IPS-NIHi11 (cell line): ENCODE measurements around the gene MRTFA.

Experiments used
- DNase-seq: peaks from one replicate; pipeline ENCODE4 v3.0.0; 2012; ENCODE audit warnings: mixed read lengths, low spot score

The MRTFA gene

DNA sequence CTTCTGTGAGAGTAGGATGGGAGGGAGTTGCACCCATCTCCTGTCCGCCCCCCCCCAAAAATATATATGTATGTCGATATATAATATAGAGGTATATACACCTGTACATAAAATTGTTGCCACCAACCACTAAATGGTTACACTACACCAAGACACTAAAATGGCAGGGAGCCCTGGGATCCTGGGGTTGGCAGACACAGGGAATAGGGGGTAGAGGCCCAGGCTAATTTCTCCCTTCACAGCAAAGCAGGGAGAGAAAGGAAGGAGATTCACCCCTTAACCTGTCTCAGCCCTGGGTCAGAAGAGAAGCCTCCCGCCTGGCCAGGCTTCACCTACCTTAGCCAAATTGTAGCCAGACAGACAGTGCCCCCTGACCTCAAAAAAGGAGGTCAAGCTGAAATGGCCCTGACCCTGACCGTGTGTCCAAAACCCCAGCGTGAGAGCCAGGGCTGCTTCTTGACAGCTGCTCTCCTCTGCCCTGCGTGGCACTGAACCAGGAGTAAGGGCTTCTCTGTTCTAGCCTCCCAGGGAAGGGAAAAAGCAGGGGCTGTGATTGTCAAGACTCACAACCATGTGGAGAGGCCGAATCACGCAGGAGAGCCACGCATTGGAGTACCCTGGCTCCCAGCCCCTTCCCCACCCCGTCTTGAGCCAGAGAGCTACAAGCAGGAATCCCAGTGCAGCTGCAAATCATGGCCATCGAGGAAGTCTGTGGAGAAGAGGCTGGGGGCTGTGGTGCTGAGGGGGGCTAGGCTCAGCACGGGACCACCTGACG, 225.6 kb downstream of the MRTFA start:
- no peak for DNase-seq

DNA sequence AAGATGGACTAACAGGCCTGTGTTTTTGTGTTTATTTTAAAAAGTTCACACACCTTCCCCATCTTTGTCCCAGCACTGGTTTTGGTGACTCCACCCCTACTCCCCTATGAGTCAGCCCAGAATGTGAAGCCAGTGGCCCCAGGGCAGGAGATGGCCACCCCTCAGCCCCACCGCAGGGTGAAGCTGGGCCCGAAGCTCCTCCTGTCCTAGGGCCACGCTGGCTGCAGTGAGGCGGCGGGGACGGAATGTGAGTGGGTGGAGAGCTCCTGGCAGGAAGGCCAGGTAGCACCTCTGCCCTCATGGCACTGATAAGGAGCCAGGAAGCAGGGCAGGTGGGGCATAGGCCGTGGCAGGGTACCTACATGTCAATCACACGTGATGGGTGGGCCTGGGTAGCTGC, 226.2 kb downstream of the MRTFA start:
- no peak for DNase-seq

DNA sequence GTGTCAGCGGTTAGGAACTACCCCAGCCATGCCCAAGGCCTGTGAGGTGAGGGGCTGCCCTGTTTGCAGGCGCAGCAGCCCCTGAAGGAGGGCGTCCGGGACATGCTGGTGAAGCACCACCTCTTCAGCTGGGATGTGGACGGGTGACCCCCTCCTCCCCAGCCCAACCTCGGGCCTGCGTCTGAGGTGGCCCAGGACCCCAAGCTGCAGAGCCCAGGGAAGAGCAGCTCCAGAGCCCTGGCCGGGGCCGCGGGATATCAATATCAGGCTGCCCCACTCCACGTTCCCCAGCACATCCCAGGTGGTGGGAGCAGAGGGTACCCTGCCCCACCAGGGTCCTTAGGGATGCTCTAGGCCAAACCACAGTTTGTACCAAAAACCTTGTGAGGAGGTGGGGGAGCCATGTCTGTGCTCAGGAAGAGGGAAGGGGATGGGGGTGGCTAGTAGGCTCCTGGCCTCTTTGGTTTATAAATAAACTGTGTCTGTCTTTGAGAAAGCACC, 226.9 kb downstream of the MRTFA start:
- DNase-seq = no peak

DNA sequence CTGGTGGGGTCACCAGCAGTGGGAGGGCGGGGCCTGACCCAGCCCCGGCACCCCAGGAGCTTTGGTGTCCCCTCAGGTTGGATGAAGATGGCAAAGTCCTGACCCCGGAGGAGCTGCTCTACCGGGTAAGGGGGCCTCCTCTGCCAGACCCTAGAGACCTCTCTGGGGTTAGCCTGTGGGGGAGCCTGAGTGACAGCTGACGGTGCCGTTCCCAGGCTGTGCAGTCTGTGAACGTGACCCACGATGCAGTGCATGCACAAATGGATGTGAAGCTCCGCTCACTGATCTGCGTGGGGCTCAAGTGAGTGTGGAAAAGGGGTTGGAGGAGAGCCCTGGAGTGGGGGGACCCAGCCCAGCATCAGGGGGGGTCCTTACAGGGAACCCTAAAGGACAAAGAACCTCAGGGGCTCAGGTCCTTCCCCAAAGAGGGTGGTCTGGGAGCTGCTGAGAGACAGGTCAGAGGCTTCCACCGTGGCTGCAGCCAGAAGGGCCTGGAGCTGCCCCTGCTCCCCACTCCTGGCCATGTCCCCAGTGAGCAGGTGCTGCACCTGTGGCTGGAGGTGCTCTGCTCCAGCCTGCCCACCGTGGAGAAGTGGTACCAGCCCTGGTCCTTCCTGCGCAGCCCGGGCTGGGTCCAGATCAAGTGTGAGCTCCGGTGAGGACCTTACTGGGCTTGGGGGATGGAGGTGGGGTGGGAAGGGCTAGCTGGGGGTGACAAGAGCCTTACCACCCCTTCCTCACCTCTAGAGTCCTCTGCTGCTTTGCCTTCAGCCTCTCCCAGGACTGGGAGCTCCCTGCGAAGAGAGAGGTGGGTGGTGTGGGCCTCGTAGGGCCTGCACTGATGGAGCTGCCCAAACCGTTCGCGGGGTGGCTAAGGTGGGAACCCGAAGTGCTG, 227.6 kb downstream of the MRTFA start:
- DNase-seq = no peak

DNA sequence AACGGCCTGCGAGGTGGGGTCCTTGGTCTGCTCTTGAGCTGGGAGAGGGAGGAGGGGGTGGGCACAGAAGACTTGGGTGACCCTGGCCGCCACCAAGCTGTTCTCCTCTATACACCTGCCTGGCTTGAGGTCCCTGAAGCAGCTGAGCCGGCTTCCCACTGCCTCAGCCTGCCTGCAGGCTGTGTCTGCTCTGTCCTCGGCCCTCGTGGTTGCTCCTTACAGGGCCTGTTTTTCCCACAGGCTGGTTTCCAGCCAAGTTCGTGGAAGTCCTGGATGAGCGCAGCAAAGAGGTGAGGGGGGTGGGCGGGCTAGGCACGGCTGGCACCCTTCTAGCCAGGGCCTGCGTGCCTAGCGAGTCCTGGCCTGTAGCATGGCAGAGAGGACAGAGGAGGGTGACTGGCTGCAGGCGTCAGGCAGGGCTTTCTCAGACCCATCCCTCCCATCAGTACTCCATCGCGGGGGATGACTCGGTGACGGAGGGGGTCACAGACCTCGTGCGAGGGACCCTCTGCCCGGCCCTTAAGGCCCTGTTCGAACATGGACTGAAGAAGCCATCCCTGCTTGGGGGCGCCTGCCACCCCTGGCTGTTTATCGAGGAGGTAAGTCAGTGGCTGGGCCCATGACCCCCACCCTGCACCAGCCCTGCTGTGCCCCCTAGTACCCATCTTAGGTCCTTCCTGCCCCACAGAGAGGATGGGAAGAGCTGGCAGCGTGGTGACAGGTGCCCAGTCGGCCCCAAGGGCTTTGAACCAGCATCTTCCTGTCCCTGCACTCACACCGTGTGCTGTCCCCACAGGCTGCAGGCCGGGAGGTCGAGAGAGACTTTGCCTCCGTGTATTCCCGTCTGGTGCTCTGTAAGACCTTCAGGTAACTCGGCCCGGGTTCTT, 228.4 kb downstream of the MRTFA start:
- DNase-seq = no peak

DNA sequence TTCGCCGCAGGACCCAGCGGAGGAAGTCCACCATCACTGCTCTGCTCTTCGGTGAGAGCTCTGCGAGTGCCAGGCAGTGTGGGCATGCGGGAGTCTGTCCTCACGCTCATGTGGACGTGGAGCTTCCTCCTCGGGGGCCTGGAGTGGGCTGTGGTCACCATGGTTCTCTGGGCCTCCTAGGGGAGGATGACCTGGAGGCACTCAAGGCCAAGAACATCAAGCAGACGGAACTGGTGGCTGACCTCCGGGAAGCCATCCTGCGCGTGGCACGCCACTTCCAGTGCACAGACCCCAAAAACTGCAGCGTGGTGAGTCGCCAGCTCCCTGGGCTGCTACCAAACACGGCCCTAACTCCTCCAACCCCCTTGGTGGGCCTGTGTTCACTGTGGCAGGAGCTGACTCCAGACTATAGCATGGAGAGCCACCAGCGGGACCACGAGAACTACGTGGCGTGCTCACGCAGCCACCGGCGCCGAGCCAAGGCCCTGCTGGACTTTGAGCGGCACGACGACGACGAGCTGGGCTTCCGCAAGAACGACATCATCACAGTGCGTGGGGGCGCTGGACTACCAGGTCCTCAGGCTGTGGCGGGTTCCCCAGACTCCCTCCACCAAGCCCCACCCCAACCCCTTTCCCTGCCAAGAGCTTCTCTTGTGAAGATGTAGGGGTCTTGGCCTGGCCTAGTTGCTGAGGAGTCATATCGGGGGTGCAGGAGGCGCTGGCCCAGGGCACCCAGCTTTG, 229.3 kb downstream of the MRTFA start:
- DNase-seq = no peak

DNA sequence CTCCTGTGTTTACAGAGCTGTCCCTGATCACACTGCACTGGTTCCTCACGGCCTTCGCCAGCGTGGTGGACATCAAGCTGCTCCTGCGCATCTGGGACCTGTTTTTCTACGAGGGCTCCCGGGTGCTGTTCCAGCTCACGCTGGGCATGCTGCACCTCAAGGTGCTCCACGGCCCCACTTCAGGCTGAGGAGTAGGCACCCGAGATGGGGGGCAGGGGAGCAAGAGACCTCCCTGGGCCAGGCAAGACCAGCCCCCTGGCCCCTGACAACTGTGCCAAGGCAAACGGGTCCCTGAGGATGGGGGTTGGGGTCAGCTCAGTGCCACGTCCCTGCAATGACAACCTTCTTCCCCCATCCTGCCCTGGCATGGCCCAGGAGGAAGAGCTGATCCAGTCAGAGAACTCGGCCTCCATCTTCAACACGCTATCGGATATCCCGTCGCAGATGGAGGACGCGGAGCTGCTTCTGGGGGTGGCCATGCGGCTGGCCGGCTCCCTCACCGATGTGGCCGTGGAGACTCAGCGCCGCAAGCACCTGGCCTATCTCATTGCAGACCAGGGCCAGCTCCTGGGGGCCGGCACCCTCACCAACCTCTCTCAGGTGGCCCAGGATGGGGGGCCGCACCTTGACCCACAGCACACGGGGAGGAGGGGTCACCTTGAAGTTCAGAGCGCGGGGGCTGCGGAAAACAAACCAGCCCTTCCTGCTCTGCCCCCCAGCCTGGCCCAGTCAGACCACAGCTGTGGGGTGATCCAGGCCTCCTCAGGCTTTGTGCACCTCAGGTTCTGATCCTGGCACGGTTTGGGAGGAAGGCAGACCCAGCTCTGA, 230.2 kb downstream of the MRTFA start:
- DNase-seq = no peak

DNA sequence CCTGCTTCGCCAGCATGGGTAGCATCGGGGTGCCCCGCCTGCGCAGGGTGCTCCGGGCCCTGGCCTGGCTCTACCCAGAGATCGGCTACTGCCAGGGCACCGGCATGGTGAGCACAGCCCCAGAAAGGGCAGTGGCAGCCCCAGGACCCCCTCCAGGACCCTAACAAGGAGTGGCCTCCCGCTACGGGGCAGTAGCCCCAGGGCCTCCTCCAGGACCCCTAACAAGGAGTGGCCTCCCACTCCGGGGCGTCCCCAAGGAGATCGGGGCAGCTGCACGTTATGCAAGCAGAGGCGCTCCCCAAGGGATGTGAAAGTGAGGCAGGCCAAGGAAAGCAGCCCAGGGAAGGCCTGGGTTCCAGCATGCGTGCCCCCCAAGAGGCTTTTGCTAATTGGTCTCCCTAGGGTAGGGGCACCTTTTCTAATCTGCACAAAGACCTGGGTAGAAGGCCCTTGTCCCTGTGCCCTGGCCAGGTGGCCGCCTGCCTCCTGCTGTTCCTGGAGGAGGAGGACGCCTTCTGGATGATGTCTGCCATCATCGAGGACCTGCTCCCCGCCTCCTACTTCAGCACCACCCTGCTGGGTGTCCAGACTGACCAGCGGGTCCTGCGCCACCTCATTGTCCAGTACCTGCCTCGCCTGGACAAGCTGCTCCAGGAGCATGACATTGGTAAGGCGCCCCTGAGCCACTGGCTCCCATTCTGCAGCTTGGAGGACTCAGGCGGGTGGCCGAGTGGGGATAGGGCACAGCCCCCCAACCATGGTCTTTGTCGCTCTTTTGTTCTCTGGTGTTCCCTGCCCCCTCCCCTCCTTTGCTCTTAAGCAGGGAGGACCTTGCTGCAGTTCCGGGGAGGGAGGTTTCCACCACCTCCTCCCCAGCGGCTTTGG, 231.1 kb downstream of the MRTFA start:
- DNase-seq = no peak

DNA sequence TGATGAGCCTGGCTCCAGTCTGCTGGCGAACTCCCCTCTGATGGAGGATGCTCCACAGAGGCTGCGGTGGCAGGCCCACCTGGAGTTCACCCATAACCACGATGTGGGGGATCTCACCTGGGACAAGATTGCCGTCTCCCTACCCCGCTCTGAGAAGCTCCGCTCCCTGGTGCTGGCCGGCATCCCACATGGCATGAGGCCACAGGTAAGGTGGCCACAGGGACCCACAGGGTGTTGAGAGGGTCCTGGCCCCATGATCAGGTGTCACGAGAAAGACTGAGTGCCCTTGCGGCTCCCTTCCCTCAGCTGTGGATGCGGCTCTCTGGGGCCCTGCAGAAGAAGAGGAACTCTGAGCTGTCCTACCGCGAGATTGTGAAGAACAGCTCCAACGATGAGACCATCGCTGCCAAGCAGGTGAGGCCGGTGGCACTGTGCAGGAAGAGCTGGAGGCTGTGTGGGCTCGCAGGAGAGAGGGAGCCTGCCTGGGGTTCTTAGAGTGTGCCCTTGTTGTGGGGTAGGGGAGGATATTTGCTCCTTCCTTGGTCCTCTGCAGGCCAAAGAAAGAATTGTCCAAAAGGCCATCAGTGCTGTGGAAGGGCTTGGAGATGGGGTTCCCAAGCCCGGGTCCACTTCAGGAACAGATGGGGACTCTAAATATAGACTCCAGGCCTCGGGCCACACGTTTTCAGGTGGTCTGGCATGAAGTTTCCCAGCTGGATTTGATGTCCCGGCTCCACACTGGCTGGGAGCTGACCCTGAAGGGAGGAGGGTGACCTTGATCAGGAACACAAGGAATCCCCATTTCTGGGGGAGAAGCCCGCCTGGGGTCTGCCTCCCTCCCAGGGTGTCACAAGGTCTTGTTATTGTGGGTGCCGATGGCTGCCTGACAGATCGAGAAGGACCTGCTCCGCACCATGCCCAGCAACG, 232.0 kb downstream of the MRTFA start:
- no peak for DNase-seq

DNA sequence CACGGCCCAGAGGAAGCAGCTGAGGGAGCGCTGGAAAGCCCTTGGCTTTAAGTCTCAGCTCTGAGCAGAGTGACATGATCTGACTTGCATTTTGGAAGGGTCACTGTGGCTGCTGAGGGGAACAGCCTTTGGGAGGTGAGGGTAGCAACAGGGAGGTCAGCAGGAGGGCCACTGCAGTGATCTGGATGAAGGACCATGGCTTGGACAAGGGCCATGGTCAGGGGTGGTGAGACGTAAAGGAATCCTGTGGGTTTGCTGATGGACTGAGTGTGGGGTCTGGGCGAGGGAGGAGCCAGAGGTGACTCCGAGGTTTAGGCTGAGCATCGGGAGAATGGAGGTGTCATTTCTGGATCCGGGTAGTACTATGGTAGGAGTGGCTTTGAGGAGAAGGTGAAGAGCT, 232.9 kb downstream of the MRTFA start:
- DNase-seq = no peak

DNA sequence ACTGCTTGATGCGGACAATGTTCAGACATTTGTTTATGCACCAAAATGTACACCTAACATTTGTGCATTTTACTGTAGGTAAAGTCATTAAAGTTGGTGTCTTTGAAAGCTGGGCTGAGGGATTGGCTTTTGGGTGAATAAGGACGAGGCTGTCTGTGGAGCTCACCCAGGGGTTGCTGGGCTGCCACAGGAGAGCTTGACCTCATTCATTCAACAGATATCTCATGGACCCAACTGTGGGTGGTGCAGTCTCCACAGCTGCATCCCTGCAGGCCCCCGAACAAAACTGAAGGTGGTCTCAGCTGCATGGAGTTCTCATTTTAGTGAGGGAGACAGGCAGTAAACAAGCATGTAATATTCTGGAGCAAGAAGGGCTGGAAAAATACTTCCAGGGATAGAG, 233.4 kb downstream of the MRTFA start:
- no peak for DNase-seq

DNA sequence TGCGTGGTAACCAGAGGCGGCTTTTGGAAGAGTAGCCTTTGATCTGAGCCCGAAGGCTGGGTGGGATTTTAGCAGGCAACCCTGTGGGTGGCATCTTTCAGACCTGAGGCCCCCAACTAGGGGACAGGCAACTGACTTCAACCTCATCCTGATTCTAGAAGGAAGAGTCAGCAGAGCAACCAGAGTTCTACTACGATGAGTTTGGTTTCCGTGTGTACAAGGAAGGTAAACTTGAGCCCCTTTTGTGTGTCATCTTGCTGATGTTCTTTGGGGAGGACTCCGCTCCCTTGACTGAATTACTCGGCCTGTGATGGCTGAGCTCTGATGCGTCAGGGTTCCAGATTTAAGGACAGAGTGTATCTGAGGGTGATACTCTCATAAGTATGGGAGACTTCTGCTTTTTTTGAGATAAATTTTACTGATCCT, 234.5 kb downstream of the MRTFA start:
- no peak for DNase-seq

DNA sequence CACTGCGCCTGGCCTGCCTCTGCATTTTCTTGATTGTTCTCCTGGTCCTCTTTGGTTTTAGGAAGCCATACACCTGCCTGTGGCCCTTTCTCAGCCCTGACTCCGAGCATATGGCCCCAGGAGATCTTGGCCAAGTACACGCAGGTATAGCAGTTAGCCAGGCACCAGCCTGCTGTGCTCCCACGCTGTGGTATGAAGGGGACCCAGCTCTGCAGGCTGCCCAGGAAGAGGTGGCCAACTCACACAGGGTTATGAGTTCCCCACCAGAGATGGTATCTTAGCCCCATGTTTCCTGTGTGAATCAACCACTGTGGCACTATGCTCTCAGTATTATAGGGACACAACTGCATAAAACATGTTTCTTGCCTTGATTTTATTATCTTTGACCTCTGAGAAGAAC, 235.0 kb downstream of the MRTFA start:
- no peak for DNase-seq

DNA sequence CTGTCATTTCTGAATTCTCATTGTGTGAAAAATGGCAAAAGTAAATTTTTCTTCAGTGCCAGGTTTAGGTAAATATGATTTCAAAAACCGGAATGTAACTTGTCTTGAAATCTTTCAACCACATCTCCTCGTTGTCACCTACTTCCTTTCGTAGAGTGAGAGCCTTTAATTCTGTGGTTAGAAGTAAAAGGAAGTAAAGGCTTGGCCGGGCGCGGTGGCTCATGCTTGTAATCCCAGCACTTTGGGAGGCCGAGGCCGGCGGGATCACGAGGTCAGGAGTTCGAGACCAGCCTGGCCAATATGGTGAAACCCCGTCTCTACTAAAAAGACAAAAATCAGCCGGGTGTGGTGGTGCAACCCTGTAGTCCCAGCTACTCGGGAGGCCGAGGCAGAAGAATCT, 236.4 kb downstream of the MRTFA start:
- DNase-seq = no peak

DNA sequence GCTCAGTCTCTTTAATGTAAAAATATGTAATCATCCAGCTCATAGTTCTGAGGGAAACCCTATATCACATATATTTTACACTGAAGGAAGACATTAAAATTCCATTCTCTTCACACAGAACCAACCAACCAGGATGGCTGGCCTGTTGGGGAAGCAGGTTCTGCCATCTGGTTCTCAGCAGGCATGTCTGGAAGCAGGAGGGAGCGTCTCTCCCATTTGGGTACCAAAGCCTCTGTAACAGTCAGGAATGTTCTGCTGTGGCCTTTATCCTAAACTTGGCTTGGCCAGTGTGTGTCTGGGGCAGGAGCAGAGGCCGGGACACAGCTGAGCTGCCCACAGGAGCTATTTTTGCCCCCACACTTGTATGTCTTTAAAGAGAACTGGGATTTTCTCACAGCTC, 236.9 kb downstream of the MRTFA start:
- no peak for DNase-seq

DNA sequence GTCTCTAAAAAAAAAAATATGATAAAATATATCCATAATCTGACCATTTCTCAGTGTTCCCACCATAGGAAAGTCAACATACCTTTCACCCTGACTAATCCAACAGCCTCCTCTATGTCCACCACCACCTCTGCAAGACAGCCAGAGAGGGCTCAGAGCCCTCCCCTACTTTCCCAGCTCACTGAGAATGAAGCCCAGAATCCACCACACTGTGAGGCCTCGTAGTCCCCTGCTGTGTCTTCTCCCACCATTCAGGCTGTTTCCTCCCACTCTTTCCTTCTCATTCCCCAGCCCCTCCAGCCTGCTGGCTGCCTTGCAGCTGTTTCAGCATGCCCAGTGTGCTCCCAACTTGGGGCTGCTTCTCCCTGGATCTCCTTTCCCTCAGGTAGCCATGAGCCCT, 239.1 kb downstream of the MRTFA start:
- no peak for DNase-seq

DNA sequence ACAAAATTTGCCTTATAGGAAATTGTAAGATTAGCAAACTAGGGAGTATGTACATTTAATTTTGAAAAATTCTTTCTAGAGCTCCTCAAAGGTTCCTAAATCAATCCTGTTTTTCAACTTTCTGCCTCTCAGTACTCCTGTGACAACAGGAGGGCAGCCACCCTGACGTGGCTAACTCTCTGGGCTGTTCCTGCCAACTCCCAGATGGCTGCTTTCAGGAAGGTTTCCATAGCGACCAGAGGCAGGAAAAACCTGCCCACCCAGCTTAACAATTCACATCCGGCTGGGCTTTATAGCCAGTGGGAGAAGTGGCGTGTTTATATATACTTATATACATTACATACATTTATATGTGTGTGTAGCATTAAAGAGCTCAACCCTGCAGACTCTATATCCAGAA, 239.6 kb downstream of the MRTFA start:
- peak; percentile 86 for DNase-seq

DNA sequence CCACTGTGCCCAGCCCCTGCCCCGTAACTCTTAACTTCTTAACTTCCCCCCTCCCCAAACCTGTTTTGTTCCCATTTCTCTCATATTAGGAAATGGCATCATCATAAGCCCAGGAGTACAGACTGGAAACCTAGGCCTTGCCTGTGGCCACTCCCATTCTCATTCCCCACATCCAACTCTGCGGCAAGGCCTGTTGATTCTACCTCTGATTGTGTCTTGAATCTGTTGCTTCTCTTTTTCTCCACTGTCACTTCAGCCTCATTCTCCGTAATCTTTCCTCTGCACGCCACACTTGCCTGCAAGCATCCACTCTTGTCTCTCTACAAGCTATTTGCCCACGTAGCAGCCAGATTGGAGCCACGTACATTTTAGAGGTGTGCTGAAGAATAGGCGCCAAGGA, 240.9 kb downstream of the MRTFA start:
- DNase-seq = no peak
